Activated CD8-positive, alpha-beta T cell treated with anti-CD3 and anti-CD28 coated beads for 36 hours (primary cell): ENCODE data around the gene ZFP36L2. TPM values are rescaled to one million over a fixed set of nuclear protein-coding genes. Genes with fewer than 3 reads are reported as not detected.

Source experiments
- ATAC-seq: fragments of 200-7000 bp; cut with Tn5 transposase; one replicate; pipeline ENCODE4 v1.10.0; 2021; ENCODE audit warnings: mild to moderate bottlenecking, moderate library complexity
- CTCF ChIA-PET: fragments of 350-600 bp; sonication (Branson Sonifier 250); formaldehyde crosslinking; loops from one replicate; lab custom pipeline; 2021; ENCODE audit warnings: antibody characterized with exemption; lab: Charles Lee
- POLR2A ChIA-PET: fragments of 350-600 bp; sonication (Branson Sonifier 250); formaldehyde crosslinking; loops from one replicate; lab custom pipeline; 2021; ENCODE audit warnings: antibody characterized with exemption; lab: Charles Lee
- DNase-seq: peaks from one replicate; pipeline ENCODE4 v3.0.0-alpha.2; 2020
- H3K27ac Mint-ChIP-seq: one replicate; pipeline ENCODE4 v1.8.0; 2021; ENCODE audit warnings: mild to moderate bottlenecking, mixed read lengths
- H3K27me3 Mint-ChIP-seq: one replicate; pipeline ENCODE4 v1.8.0; 2021; ENCODE audit warnings: mixed read lengths
- H3K36me3 Mint-ChIP-seq: one replicate; pipeline ENCODE4 v1.8.0; 2021; ENCODE audit warnings: low read depth, mixed read lengths
- H3K4me1 Mint-ChIP-seq: one replicate; pipeline ENCODE4 v1.8.0; 2021; ENCODE audit warnings: low read depth, mixed read lengths
- H3K4me3 Mint-ChIP-seq: one replicate; pipeline ENCODE4 v1.8.0; 2021; ENCODE audit warnings: mild to moderate bottlenecking, moderate library complexity, mixed read lengths
- H3K9me3 Mint-ChIP-seq: one replicate; pipeline ENCODE4 v1.8.0; 2021; ENCODE audit warnings: mixed read lengths
- CTCF ChIP-seq: fragments of 200-600 bp; IDR thresholded peaks from one replicate; pipeline ENCODE4 v1.8.0; 2022; ENCODE audit warnings: antibody characterized with exemption, mild to moderate bottlenecking
- intact Hi-C: fragments of 100-400 bp; cut with micrococcal nuclease; formaldehyde crosslinking; loops from one replicate; pipeline ENCODE4 v1.10.0; 2022
- total RNA-seq, 2 experiments: library from RNA; stranded (reverse); gene quantifications; one replicate each; pipeline ENCODE4 v1.2.3, GENCODE V29; 2021

Gene ZFP36L2
- total RNA-seq, 2 experiments from 2014 or later, result 102 to 106 TPM

GRCh38 chr2:43219383-43220228, 6.8 kb downstream of the ZFP36L2 start:
- Mint-ChIP-seq H3K36me3 (peaks cover 43% of the 10 kb centered on the region), H3K27ac (peak overlapping the region; percentile 95), H3K4me1 (peaks cover 44% of the 10 kb centered on the region), H3K27me3 (no peaks in the 10 kb centered on the region), H3K9me3 (no peaks in the 10 kb centered on the region), H3K4me3 (peak overlapping the region; percentile 80)
- TF ChIP-seq CTCF, result no peak
- CTCF ChIA-PET, result interaction anchor here (1.1 to 19.3 kb wide), 6 partner anchors 9 to 87 kb away, joined by 4 to 647 read pairs (median 11); no protein-coding TSS in a partner anchor
- ATAC-seq, result peak; percentile 59
- intact Hi-C loops, result loop anchor here (1.0 to 10.0 kb wide), 5 partner anchors 24 to 245 kb away; no protein-coding TSS in a partner anchor
- peak; percentile 90 for DNase-seq
- POLR2A ChIA-PET, result interaction anchor here (0.7 to 14.1 kb wide), 14 partner anchors 8 to 206 kb away, joined by 3 to 549 read pairs (median 9); partner anchors contain the start of gene ZFP36L2

- no peaks in the 10 kb centered on the region for H3K9me3 Mint-ChIP-seq
- H3K27me3 Mint-ChIP-seq, result no peaks in the 10 kb centered on the region
- POLR2A ChIA-PET, result interaction anchor here (0.7 to 14.1 kb wide), 8 partner anchors 9 to 421 kb away, joined by 3 to 549 read pairs (median 18); partner anchors contain the start of gene ZFP36L2
- peaks cover 44% of the 10 kb centered on the region for H3K4me1 Mint-ChIP-seq
- H3K27ac Mint-ChIP-seq, result peak overlapping the region; percentile 95
- intact Hi-C loops, result loop anchor here (2.0 to 5.0 kb wide), 2 partner anchors 47 to 160 kb away; no protein-coding TSS in a partner anchor
- DNase-seq (peak; percentile 88), ATAC-seq (peak; percentile 21)
- no peak for TF ChIP-seq CTCF
- H3K4me3 Mint-ChIP-seq, result peak overlapping the region; percentile 80
- peaks cover 36% of the 10 kb centered on the region for H3K36me3 Mint-ChIP-seq
- CTCF ChIA-PET, result interaction anchor here (0.8 to 19.3 kb wide), 13 partner anchors 8 to 266 kb away, joined by 3 to 647 read pairs (median 4); partner anchors contain the start of gene ZFP36L2
Measured at GRCh38 chr2:43218702-43219382, 7.6 kb downstream of the ZFP36L2 start.

- intact Hi-C loops, result loop anchor here (2.0 to 5.0 kb wide), 2 partner anchors 46 to 159 kb away; no protein-coding TSS in a partner anchor
- H3K36me3 Mint-ChIP-seq, result peaks cover 30% of the 10 kb centered on the region
Measured at GRCh38 chr2:43218155-43218701, 8.2 kb downstream of the ZFP36L2 start.

More at GRCh38 chr2:43218155-43218701, 8.2 kb downstream of the ZFP36L2 start:
- DNase-seq (no peak), ATAC-seq (no peak)
- H3K4me1 Mint-ChIP-seq, result peaks cover 44% of the 10 kb centered on the region
- ChIA-PET POLR2A (interaction anchor here (0.7 to 14.1 kb wide), 10 partner anchors 10 to 420 kb away, joined by 3 to 549 read pairs (median 13); partner anchors contain the start of gene ZFP36L2), CTCF (interaction anchor here (0.8 to 19.3 kb wide), 13 partner anchors 9 to 266 kb away, joined by 3 to 647 read pairs (median 4); partner anchors contain the start of gene ZFP36L2)
- peak overlapping the region; percentile 95 for H3K27ac Mint-ChIP-seq
- H3K9me3 Mint-ChIP-seq, result no peaks in the 10 kb centered on the region
- H3K4me3 Mint-ChIP-seq, result peak overlapping the region; percentile 80
- no peaks in the 10 kb centered on the region for H3K27me3 Mint-ChIP-seq
- no peak for TF ChIP-seq CTCF
